Stimulated activated naive CD8-positive, alpha-beta T cell treated with anti-CD3 and anti-CD28 coated beads, Interleukin-15, Interleukin-2, amounts not matched to agents 100 U/mL and 50 U/mL, for 24 hours (primary cell): ENCODE data around the gene GZMM.
"Not testable (repeated sequence)": the region's sequence is repeated elsewhere in the genome, so short reads cannot be mapped to it uniquely, and the experiment has no call there.

Experiments used
- ATAC-seq: fragments of 150-1000 bp; cut with Tn5 transposase; one replicate; pipeline ENCODE4 v1.10.0; 2021
- DNase-seq: peaks from one replicate; pipeline ENCODE4 v3.0.0; 2021

Gene GZMM

GRCh38 chr19:583198-583967 is 39.5 kb downstream of the GZMM start:
- DNase-seq = no peak
- ATAC-seq = no peak

GRCh38 chr19:583968-584239 is 40.1 kb downstream of the GZMM start:
- no peak for DNase-seq
- ATAC-seq = no peak

- ATAC-seq (peak; percentile 66), DNase-seq (peak; percentile 78)
These were observed 40.6 kb downstream of the GZMM start for GRCh38 chr19:584240-585001.

GRCh38 chr19:585146-585545 is 41.3 kb downstream of the GZMM start:
- DNase-seq, ATAC-seq: not testable (repeated sequence)

- ATAC-seq (no peak), DNase-seq (no peak)
These were observed 41.8 kb downstream of the GZMM start for GRCh38 chr19:585551-586110.

GRCh38 chr19:588093-588740 is 44.4 kb downstream of the GZMM start:
- DNase-seq (peak; percentile 75), ATAC-seq (peak; percentile 57)

GRCh38 chr19:588741-589692 is 45.2 kb downstream of the GZMM start:
- ATAC-seq = no peak
- DNase-seq = no peak

- ATAC-seq (no peak), DNase-seq (no peak)
These were observed 46.0 kb downstream of the GZMM start, which contains the start of gene HCN2 for GRCh38 chr19:589693-590395. Gene HCN2 (plus strand): TSS chr19:589881. CDS start chr19:589946, 65 bp downstream.

GRCh38 chr19:590396-590745 is 46.5 kb downstream of the GZMM start:
- DNase-seq = no peak
- peak; percentile 17 for ATAC-seq

- DNase-seq = no peak
- no peak for ATAC-seq
These were observed 46.9 kb downstream of the GZMM start for GRCh38 chr19:590750-591098.

GRCh38 chr19:591099-591958 is 47.5 kb downstream of the GZMM start:
- no peak for DNase-seq
- ATAC-seq = no peak

GRCh38 chr19:592101-592500 is 48.2 kb downstream of the GZMM start:
- ATAC-seq (no peak), DNase-seq (no peak)

GRCh38 chr19:593055-593454 is 49.2 kb downstream of the GZMM start:
- ATAC-seq (no peak), DNase-seq (no peak)

GRCh38 chr19:593505-593904 is 49.7 kb downstream of the GZMM start:
- ATAC-seq (no peak), DNase-seq (no peak)

GRCh38 chr19:594265-594870 is 50.5 kb downstream of the GZMM start:
- no peak for DNase-seq
- no peak for ATAC-seq

- DNase-seq (no peak), ATAC-seq (no peak)
These were observed 51.7 kb downstream of the GZMM start for GRCh38 chr19:595326-596262.

GRCh38 chr19:596263-596655 is 52.4 kb downstream of the GZMM start:
- no peak for ATAC-seq
- DNase-seq = no peak

- no peak for DNase-seq
- ATAC-seq = no peak
These were observed 53.8 kb downstream of the GZMM start for GRCh38 chr19:597406-598315.
